Spleen (tissue), 11 donors: ENCODE results near the gene RNF44. TPM values are rescaled to one million over a fixed set of nuclear protein-coding genes. Genes with fewer than 3 reads are reported as not detected.

Source experiments
- DNase-seq: peaks from one replicate; pipeline ENCODE4 v3.0.0-alpha.2; 2020
- H3K27ac ChIP-seq, 8 donors: fragments of 200-600 bp; sonication (generic) in 7 of 8; 1 replicate in 4 of 8; 2 replicates in 4 of 8; pipeline versions ENCODE4 v1.5.0 to v1.8.0; 2016 to 2021; ENCODE audit warnings: inconsistent platforms in 4 of 8, mild to moderate bottlenecking in 4 of 8, moderate library complexity in 1 of 8
- H3K27me3 ChIP-seq, 7 donors: fragments of 200-600 bp; sonication (generic) in 6 of 7; replicated peaks in 1 of 7; 1 replicate in 4 of 7; 2 replicates in 3 of 7; pipeline versions ENCODE4 v1.5.0 to v1.8.0; 2016 to 2021; ENCODE audit warnings: inconsistent platforms in 3 of 7, mild to moderate bottlenecking in 1 of 7
- H3K36me3 ChIP-seq, 6 donors: fragments of 200-600 bp; sonication (generic) in 5 of 6; 1 replicate in 4 of 6; 2 replicates in 2 of 6; pipeline versions ENCODE4 v1.5.0 to v1.8.0; 2016 to 2021; ENCODE audit warnings: inconsistent platforms in 2 of 6
- H3K4me1 ChIP-seq, 6 donors: fragments of 200-600 bp; sonication (generic) in 5 of 6; 1 replicate in 3 of 6; 2 replicates in 3 of 6; pipeline versions ENCODE4 v1.5.0 to v1.8.0; 2016 to 2021; ENCODE audit warnings: inconsistent platforms in 3 of 6
- H3K4me3 ChIP-seq, 8 donors: fragments of 200-600 bp; sonication (generic) in 7 of 8; 1 replicate in 4 of 8; 2 replicates in 4 of 8; pipeline versions ENCODE4 v1.5.0 to v1.8.0; 2016 to 2021; ENCODE audit warnings: inconsistent platforms in 4 of 8, mild to moderate bottlenecking in 4 of 8, moderate library complexity in 2 of 8
- H3K9me3 ChIP-seq, 8 donors: fragments of 200-600 bp; sonication (generic) in 7 of 8; 1 replicate in 4 of 8; 2 replicates in 4 of 8; pipeline versions ENCODE4 v1.5.0 to v1.8.0; 2016 to 2021; ENCODE audit warnings: inconsistent platforms in 4 of 8
- CTCF ChIP-seq, 11 experiments: fragments of 200-600 bp in 7 of 11; fragments of 450-650 bp in 4 of 11; sonication (generic) in 4 of 11; IDR thresholded peaks in 8 of 11; conservative IDR thresholded peaks in 3 of 11; 1 replicate in 7 of 11; 2 replicates in 4 of 11; pipeline versions ENCODE4 v1.4.0 to v1.8.0; 2016 to 2021; ENCODE audit warnings: antibody characterized with exemption in 11 of 11, inconsistent platforms in 4 of 11, mild to moderate bottlenecking in 1 of 11
- POLR2A ChIP-seq, 3 donors: fragments of 450-650 bp; IDR thresholded peaks; one replicate each; pipeline ENCODE4 v1.5.1; 2017; ENCODE audit warnings: antibody characterized with exemption in 3 of 3, mild to moderate bottlenecking in 1 of 3
- POLR2AphosphoS5 ChIP-seq, 3 donors: sonication (generic); formaldehyde crosslinking; IDR thresholded peaks; one replicate each; pipeline ENCODE4 v1.5.1; 2017; ENCODE audit warnings: antibody characterized with exemption in 3 of 3
- WGBS, 5 donors: extraction: QIAGEN DNeasy Blood & Tissue Kit in 3 of 5; methylation state at CpG; one replicate each; pipeline versions ENCODE4 v1.1.5 to v1.1.7; 2013 to 2018; 5-methylcytosine and 5-hydroxymethylcytosine counted together
- intact Hi-C: fragments of 100-400 bp; cut with DNase I; formaldehyde crosslinking; loops from one replicate; pipeline ENCODE4 v1.15.0; 2023; ENCODE audit warnings: low total_unique reads
- polyA plus RNA-seq, 3 donors: library from polyadenylated mRNA; stranded (reverse); fragments of 200-250 nt; gene quantifications; one replicate each; pipeline ENCODE4 v1.2.1, GENCODE V29; 2013
- total RNA-seq, 7 donors: library from RNA; depleted of rRNA in 3 of 7; stranded (reverse); fragments of >200 nt in 3 of 7; fragmentation: NEBNext Ultra II Directional in 4 of 7; extraction: Animal tissue kit (Norgen Biotek cat#: 25700) in 4 of 7; gene quantifications; one replicate each; pipeline versions ENCODE4 v1.1.0 to v1.2.1, GENCODE V29; 2016 to 2021
- donor health status: healthy with polysubstance abuse.
- donor health status: DM: no; HTN: no; CAD: no; lungs with moderate emphysema.
- donor health status: DM: no; HTN: no; CAD: no.
- donor health status: Bipolar disorder and iron deficiency.
- donor health status: healthy.
- donor health status: DM: no; HTN: no; CAD: no.
- donor health status: DM: yes; HTN: yes; CAD: no.

Gene RNF44
- total and polyA plus RNA-seq, 10 donors, result 28.0 to 143 (median 103) TPM

GRCh38 chr5:176575066-176575465 is 37.9 kb upstream of the RNF44 start:
- Histone ChIP-seq H3K27ac (no peak overlapping the region), H3K36me3 (no peaks in the 10 kb centered on the region), H3K27me3 (peaks cover 0 to 15% (median 0%) of the 10 kb centered on the region in 7 donors), H3K4me1 (peaks cover 0 to 8% (median 2%) of the 10 kb centered on the region in 6 donors), H3K4me3 (no peak overlapping the region), H3K9me3 (no peaks in the 10 kb centered on the region)
- DNase-seq, result no peak
- intact Hi-C loops, result no loop called here
- TF ChIP-seq POLR2AphosphoS5 (IDR thresholded peaks at IDR 0.05), result no peak
- 87 to 91% (median 87%) methylated on average over 9 to 14 of the region's 14 CpGs for WGBS, 5 donors

GRCh38 chr5:176574297-176574591 is 37.0 kb upstream of the RNF44 start:
- H3K4me3 ChIP-seq, result no peak overlapping the region
- H3K27ac ChIP-seq, result no peak overlapping the region
- WGBS, 5 donors, result 41 to 54% (median 48%) methylated on average over 10 of the region's 10 CpGs
- peaks cover 0 to 23% (median 0%) of the 10 kb centered on the region in 7 donors for H3K27me3 ChIP-seq
- H3K4me1 ChIP-seq, result peaks cover 0 to 8% (median 2%) of the 10 kb centered on the region in 6 donors
- intact Hi-C loops, result no loop called here
- no peak for DNase-seq
- peak in 3 of 11 experiments; percentile 5 to 48 (median 24) for TF ChIP-seq CTCF (IDR thresholded peaks at IDR 0.05 in 8 of 11, conservative IDR thresholded peaks at IDR 0.05 in 3 of 11)
- no peak for TF ChIP-seq POLR2A (IDR thresholded peaks at IDR 0.05)
- H3K36me3 ChIP-seq, result no peaks in the 10 kb centered on the region
- no peaks in the 10 kb centered on the region for H3K9me3 ChIP-seq

GRCh38 chr5:176573564-176574296 is 36.5 kb upstream of the RNF44 start:
- peak; percentile 92 for DNase-seq
- Histone ChIP-seq H3K27ac (no peak overlapping the region), H3K27me3 (peaks cover 0 to 29% (median under 1%) of the 10 kb centered on the region in 7 donors), H3K4me1 (peaks cover 0 to 8% (median 2%) of the 10 kb centered on the region in 6 donors), H3K9me3 (no peaks in the 10 kb centered on the region), H3K36me3 (no peaks in the 10 kb centered on the region), H3K4me3 (no peak overlapping the region)
- TF ChIP-seq POLR2AphosphoS5 (IDR thresholded peaks at IDR 0.05) (peak in 2 of 3 donors; percentile 24 to 35), POLR2A (IDR thresholded peaks at IDR 0.05) (no peak), CTCF (IDR thresholded peaks at IDR 0.05 in 8 of 11, conservative IDR thresholded peaks at IDR 0.05 in 3 of 11) (peak; percentile 53 to 92 (median 81))
- intact Hi-C loops, result no loop called here
- WGBS, 5 donors, result 34 to 47% (median 43%) methylated on average over 14 to 18 of the region's 18 CpGs

GRCh38 chr5:176570044-176570443 is 32.8 kb upstream of the RNF44 start:
- peaks cover 0 to 8% (median 2%) of the 10 kb centered on the region in 6 donors for H3K4me1 ChIP-seq
- TF ChIP-seq POLR2AphosphoS5 (IDR thresholded peaks at IDR 0.05) (no peak), CTCF (IDR thresholded peaks at IDR 0.05 in 8 of 11, conservative IDR thresholded peaks at IDR 0.05 in 3 of 11) (no peak), POLR2A (IDR thresholded peaks at IDR 0.05) (no peak)
- no peak overlapping the region for H3K27ac ChIP-seq
- H3K9me3 ChIP-seq, result no peaks in the 10 kb centered on the region
- DNase-seq, result no peak
- intact Hi-C loops, result no loop called here
- H3K36me3 ChIP-seq, result no peaks in the 10 kb centered on the region
- H3K27me3 ChIP-seq, result peaks cover 0 to 43% (median 4%) of the 10 kb centered on the region in 7 donors
- no peak overlapping the region for H3K4me3 ChIP-seq
- WGBS, 5 donors, result 55 to 62% (median 57%) methylated on average over 6 of the region's 6 CpGs
